SU-DHL-6 (cell line): ENCODE measurements around the gene SOX15.

ENCODE experiments used
- EZH2phosphoT487 ChIP-seq: fragments of 200-600 bp; sonication (generic), shearing (Covaris generic); conservative IDR thresholded peaks from 2 replicates; pipeline ENCODE4 v1.6.1; 2018; ENCODE audit warnings: mild to moderate bottlenecking, antibody characterized with exemption, low read length, moderate library complexity, mixed read lengths
- TF ChIP-seq, protein P1 (sequence below): fragments of 200-600 bp; sonication (generic); IDR thresholded peaks from one replicate; pipeline ENCODE4 v1.5.1; 2017; ENCODE audit warnings: antibody characterized with exemption, mild to moderate bottlenecking, low read length, moderate library complexity; ENCODE audit not compliant: insufficient read depth, poor library complexity, severe bottlenecking

DNA sequence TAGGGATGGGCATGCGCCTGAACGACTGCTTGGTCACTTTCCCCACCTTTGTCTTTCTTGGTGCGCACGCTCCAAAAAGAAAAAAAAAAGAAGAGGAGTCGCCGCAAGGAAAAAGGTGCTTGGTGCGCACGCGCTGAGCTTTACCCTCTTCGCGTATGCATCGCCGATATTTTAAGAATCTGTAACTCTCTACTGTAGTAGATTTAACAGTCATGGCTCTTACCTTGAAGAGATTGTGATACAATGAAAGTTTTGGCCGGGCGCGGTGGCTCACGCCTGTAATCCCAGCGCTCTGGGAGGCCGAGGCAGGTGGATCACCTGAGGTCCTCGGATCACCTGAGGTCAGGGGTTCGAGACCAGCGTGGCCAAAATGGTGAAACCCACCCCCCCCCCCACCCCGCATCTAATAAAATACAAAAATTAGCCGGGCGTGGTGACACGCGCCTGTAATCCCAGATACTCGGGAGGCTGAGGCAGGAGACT is 25.4 kb upstream of the SOX15 start:
- TF ChIP-seq, protein P1, sequence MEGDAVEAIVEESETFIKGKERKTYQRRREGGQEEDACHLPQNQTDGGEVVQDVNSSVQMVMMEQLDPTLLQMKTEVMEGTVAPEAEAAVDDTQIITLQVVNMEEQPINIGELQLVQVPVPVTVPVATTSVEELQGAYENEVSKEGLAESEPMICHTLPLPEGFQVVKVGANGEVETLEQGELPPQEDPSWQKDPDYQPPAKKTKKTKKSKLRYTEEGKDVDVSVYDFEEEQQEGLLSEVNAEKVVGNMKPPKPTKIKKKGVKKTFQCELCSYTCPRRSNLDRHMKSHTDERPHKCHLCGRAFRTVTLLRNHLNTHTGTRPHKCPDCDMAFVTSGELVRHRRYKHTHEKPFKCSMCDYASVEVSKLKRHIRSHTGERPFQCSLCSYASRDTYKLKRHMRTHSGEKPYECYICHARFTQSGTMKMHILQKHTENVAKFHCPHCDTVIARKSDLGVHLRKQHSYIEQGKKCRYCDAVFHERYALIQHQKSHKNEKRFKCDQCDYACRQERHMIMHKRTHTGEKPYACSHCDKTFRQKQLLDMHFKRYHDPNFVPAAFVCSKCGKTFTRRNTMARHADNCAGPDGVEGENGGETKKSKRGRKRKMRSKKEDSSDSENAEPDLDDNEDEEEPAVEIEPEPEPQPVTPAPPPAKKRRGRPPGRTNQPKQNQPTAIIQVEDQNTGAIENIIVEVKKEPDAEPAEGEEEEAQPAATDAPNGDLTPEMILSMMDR, result no peak
- no peak for TF ChIP-seq EZH2phosphoT487
